Mononuclear cell (primary cell): ENCODE measurements around the gene AFF1. TPM values are rescaled to one million over a fixed set of nuclear protein-coding genes. Genes with fewer than 3 reads are reported as not detected.
"Not testable (repeated sequence)": the region's sequence is repeated elsewhere in the genome, so short reads cannot be mapped to it uniquely, and the experiment has no call there.

Experiments used
- H3K27me3 ChIP-seq: 2 replicates; pipeline ENCODE4 v1.6.0; 2011; ENCODE audit warnings: low read length, control low read depth; ENCODE audit not compliant: insufficient read depth
- H3K4me1 ChIP-seq: 2 replicates; pipeline ENCODE4 v1.5.1; 2011; ENCODE audit warnings: mild to moderate bottlenecking, low read length, control low read depth; ENCODE audit not compliant: insufficient read depth
- H3K4me3 ChIP-seq: 2 replicates; pipeline ENCODE4 v1.5.1; 2011; ENCODE audit warnings: mild to moderate bottlenecking, low read length, moderate library complexity
- H3K9me3 ChIP-seq: 2 replicates; pipeline ENCODE4 v1.5.1; 2011; ENCODE audit warnings: low read depth, mild to moderate bottlenecking, control low read depth, low read length
- total RNA-seq: library from RNA; depleted of rRNA; stranded (reverse); fragments of >200 nt; gene quantifications from one replicate; pipeline ENCODE4 v1.2.3, GENCODE V29; 2012

AFF1 gene
- total RNA-seq, 1 donor: 31.7 TPM

- peaks cover 12% of the 10 kb centered on the region for H3K4me1 ChIP-seq
- not testable (repeated sequence) for H3K9me3 ChIP-seq, H3K4me3 ChIP-seq, H3K27me3 ChIP-seq
Observed at GRCh38 chr4:87085732-87086131, 150.9 kb downstream of the AFF1 start.

- H3K27me3 ChIP-seq: no peaks in the 10 kb centered on the region
- no peaks in the 10 kb centered on the region for H3K9me3 ChIP-seq
- peaks cover 12% of the 10 kb centered on the region for H3K4me1 ChIP-seq
- H3K4me3 ChIP-seq: no peak overlapping the region
Observed at GRCh38 chr4:87086143-87086805, 151.5 kb downstream of the AFF1 start.

GRCh38 chr4:87087015-87087414 lies 152.2 kb downstream of the AFF1 start:
- H3K4me3 ChIP-seq: no peak overlapping the region
- H3K4me1 ChIP-seq: peaks cover 12% of the 10 kb centered on the region
- no peaks in the 10 kb centered on the region for H3K9me3 ChIP-seq
- no peaks in the 10 kb centered on the region for H3K27me3 ChIP-seq

GRCh38 chr4:87087420-87087819 lies 152.6 kb downstream of the AFF1 start:
- H3K4me3 ChIP-seq: no peak overlapping the region
- no peaks in the 10 kb centered on the region for H3K9me3 ChIP-seq
- no peaks in the 10 kb centered on the region for H3K27me3 ChIP-seq
- H3K4me1 ChIP-seq: peaks cover 12% of the 10 kb centered on the region

GRCh38 chr4:87088186-87088585 lies 153.4 kb downstream of the AFF1 start:
- H3K4me1 ChIP-seq: peaks cover 20% of the 10 kb centered on the region
- H3K4me3 ChIP-seq: no peak overlapping the region
- H3K9me3 ChIP-seq: no peaks in the 10 kb centered on the region
- no peaks in the 10 kb centered on the region for H3K27me3 ChIP-seq

GRCh38 chr4:87089368-87089767 lies 154.6 kb downstream of the AFF1 start:
- no peaks in the 10 kb centered on the region for H3K27me3 ChIP-seq
- H3K9me3 ChIP-seq: no peaks in the 10 kb centered on the region
- H3K4me3 ChIP-seq: no peak overlapping the region
- H3K4me1 ChIP-seq: peaks cover 24% of the 10 kb centered on the region

GRCh38 chr4:87090305-87090704 lies 155.5 kb downstream of the AFF1 start:
- no peaks in the 10 kb centered on the region for H3K27me3 ChIP-seq
- H3K4me3 ChIP-seq: no peak overlapping the region
- peaks cover 24% of the 10 kb centered on the region for H3K4me1 ChIP-seq
- H3K9me3 ChIP-seq: no peaks in the 10 kb centered on the region

DNA sequence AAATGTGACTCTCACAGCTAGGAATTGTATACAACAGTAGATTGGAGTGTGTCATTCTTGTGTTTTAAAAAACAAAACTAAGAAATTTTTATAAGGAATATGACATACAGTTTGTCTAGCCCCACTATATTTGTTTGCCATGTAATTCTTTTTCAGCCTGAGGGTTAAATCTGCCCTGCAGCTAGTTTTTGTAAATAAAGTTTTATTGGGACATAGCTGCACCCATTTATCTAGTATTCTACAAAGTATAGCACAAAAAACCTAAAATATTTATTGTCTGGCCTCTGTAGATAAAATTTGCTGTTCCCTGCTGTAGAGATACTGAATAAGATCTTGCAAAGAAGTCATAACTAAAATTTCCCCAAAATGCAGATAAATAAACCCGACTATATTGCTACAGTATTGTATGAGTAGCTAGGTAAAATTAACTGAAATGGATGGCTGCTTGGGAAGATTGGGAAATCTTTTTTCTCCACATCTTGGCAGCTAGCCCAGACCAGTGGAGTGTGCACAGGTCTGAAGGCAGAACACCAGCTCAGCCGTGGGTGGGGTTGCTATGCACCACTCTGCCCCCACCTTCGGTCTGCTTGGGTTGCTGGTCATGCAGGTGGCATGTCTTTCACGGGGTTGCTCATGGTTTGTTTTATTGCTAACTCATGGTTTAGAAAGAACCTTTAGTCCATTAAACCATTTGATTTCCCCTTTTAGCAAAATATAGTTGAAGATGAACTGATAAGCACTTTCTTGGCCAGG lies 157.8 kb downstream of the AFF1 start:
- H3K4me3 ChIP-seq: no peak overlapping the region
- peaks cover 15% of the 10 kb centered on the region for H3K4me1 ChIP-seq
- H3K9me3 ChIP-seq: no peaks in the 10 kb centered on the region
- H3K27me3 ChIP-seq: no peaks in the 10 kb centered on the region

DNA sequence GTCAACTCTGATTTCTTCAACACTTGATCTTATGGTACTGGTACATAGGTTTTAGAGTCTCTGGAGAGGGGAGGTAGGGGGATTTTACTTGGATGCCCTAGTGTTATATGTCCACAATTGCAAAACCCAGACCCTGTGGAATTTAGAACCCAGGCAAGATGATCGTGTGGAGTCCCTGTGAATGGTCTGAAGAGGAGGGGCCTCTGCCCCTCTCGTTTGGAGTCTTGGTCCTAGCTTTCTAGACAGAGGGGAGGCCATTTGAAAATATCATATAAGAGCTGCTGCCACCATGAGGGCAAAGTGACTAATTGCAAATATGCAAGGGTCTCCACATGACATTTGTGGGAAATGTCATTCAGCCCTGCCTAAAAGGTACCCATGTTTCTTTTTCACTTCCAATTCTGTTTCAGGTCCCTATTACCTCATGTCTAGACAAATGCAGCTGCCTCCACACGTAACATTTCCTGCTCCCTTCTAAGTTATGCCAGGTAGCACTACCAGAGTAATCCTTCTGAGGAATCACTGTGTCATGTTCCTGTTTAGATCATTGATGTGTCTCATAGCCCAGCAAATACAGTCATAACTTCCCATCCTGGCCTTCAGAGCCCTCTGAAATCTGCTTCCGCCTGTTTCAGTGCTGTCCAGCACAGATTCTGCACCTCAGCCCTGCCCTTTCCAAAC lies 158.8 kb downstream of the AFF1 start:
- H3K4me3 ChIP-seq: no peak overlapping the region
- H3K9me3 ChIP-seq: no peaks in the 10 kb centered on the region
- H3K4me1 ChIP-seq: peaks cover 15% of the 10 kb centered on the region
- no peaks in the 10 kb centered on the region for H3K27me3 ChIP-seq

- Histone ChIP-seq H3K4me1 (peaks cover 15% of the 10 kb centered on the region), H3K4me3 (no peak overlapping the region), H3K27me3 (no peaks in the 10 kb centered on the region), H3K9me3 (no peaks in the 10 kb centered on the region)
Observed at GRCh38 chr4:87097075-87097474, 162.3 kb downstream of the AFF1 start.

- Histone ChIP-seq H3K4me3 (no peak overlapping the region), H3K9me3 (no peaks in the 10 kb centered on the region), H3K4me1 (peaks cover 13% of the 10 kb centered on the region), H3K27me3 (no peaks in the 10 kb centered on the region)
Observed at GRCh38 chr4:87100168-87100567, 165.4 kb downstream of the AFF1 start.

GRCh38 chr4:87101543-87102199 lies 166.9 kb downstream of the AFF1 start:
- Histone ChIP-seq H3K27me3 (no peaks in the 10 kb centered on the region), H3K9me3 (no peaks in the 10 kb centered on the region), H3K4me3 (no peak overlapping the region), H3K4me1 (peaks cover 13% of the 10 kb centered on the region)

DNA sequence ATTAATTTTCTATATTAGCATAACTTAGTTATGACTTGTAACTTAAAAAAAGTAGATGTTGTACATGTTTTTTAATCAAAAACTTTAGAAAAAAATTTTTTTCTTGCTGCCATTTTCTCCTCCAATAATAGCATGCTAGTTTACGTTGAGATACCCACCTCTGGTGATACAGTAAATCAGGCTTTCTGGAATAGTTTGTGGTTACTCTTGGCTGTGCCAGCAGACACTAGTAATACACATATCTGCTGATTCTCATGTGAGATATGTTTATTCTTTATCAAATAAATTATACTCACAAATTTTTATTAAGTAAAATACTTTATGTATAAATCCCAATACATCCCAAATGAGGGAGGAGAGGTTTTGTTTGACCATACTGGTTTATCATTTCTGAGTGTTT lies 168.3 kb downstream of the AFF1 start:
- H3K9me3 ChIP-seq: no peaks in the 10 kb centered on the region
- no peak overlapping the region for H3K4me3 ChIP-seq
- H3K27me3 ChIP-seq: no peaks in the 10 kb centered on the region
- peaks cover 10% of the 10 kb centered on the region for H3K4me1 ChIP-seq

DNA sequence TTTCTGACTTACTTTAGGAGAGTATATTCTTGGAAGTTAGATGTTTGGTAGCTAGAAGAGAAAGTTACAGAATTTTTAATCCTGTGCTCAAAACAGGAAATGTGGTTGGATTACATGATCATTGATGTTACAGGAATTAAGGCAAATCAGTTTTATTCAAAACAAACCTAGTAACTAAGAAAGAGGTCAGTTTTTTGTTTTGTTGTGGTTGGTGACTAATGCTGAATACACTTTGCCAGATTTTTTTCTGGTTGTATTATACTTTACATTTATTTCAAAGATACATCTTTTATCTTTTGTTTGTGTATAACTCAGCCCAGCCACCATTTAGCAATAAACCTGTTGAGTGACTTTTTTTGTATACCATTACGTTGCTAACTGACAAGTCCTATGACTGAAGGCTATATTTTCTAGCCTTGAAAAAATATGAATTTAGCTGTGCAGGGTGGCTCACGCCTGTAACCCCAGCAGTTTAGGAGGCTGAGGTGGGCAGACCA lies 168.9 kb downstream of the AFF1 start:
- no peak overlapping the region for H3K4me3 ChIP-seq
- H3K4me1 ChIP-seq: peaks cover 10% of the 10 kb centered on the region
- H3K27me3 ChIP-seq: no peaks in the 10 kb centered on the region
- no peaks in the 10 kb centered on the region for H3K9me3 ChIP-seq
